Stimulated activated naive CD8-positive, alpha-beta T cell treated with anti-CD3 and anti-CD28 coated beads, Interleukin-15, amount 100 ng/mL, for 72 hours (primary cell): ENCODE results near the gene KPNA1.
"Not testable (repeated sequence)": the region's sequence is repeated elsewhere in the genome, so short reads cannot be mapped to it uniquely, and the experiment has no call there.

Experiments used
- ATAC-seq: fragments of 150-1000 bp; cut with Tn5 transposase; 2 replicates; pipeline ENCODE4 v1.10.0; 2021; ENCODE audit warnings: mild to moderate bottlenecking, moderate library complexity
- DNase-seq, 2 donors: peaks; one replicate each; pipeline ENCODE4 v3.0.0; 2021 to 2022
- H3K27ac Mint-ChIP-seq, 2 donors: one replicate each; pipeline ENCODE4 v1.8.0; 2022; ENCODE audit warnings: mild to moderate bottlenecking in 2 of 2, mixed read lengths in 2 of 2, moderate library complexity in 2 of 2
- H3K27me3 Mint-ChIP-seq: one replicate; pipeline ENCODE4 v1.8.0; 2022; ENCODE audit warnings: mixed read lengths
- H3K4me1 Mint-ChIP-seq: one replicate; pipeline ENCODE4 v1.8.0; 2022; ENCODE audit warnings: mild to moderate bottlenecking, mixed read lengths
- H3K4me3 Mint-ChIP-seq, 2 donors: one replicate each; pipeline ENCODE4 v1.8.0; 2022; ENCODE audit warnings: mild to moderate bottlenecking in 2 of 2, mixed read lengths in 2 of 2, moderate library complexity in 1 of 2
- H3K9me3 Mint-ChIP-seq, 2 donors: one replicate each; pipeline ENCODE4 v1.8.0; 2022; ENCODE audit warnings: mixed read lengths in 2 of 2

The KPNA1 gene

DNA sequence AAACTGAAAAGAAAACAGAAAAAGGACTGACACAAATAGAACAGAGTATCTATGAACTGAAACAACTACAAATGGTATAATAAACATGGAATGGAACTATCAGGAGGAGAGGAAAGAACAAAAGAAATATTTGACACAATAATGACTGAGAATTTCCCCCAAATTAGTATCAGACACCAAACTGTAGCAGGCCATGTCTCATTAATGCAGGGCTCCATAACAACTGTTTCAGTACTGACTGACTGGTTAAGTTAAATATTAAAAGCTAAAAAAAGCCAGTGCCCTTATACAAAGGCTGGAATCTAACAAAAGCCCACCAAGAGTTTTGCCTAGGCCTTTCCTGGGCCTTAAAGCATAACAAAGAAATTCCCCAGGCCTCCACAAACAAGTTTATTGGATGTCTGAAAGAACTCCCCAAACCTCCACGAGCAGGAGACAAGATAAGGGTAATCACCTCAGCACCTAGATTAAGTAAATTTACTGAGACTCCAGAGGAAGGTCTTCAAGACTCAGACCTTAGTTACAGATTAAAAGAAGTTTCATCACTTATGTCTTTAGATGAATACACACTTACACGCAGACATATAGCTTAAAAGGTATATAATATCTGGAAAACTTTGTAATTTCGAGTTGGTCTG lies 45.7 kb downstream of the KPNA1 start:
- peaks cover 63% of the 10 kb centered on the region for H3K4me1 Mint-ChIP-seq
- ATAC-seq: no peak
- H3K9me3 Mint-ChIP-seq: no peaks in the 10 kb centered on the region
- no peak for DNase-seq
- H3K27me3 Mint-ChIP-seq: no peaks in the 10 kb centered on the region
- no peak overlapping the region for H3K27ac Mint-ChIP-seq
- H3K4me3 Mint-ChIP-seq: no peak overlapping the region

DNA sequence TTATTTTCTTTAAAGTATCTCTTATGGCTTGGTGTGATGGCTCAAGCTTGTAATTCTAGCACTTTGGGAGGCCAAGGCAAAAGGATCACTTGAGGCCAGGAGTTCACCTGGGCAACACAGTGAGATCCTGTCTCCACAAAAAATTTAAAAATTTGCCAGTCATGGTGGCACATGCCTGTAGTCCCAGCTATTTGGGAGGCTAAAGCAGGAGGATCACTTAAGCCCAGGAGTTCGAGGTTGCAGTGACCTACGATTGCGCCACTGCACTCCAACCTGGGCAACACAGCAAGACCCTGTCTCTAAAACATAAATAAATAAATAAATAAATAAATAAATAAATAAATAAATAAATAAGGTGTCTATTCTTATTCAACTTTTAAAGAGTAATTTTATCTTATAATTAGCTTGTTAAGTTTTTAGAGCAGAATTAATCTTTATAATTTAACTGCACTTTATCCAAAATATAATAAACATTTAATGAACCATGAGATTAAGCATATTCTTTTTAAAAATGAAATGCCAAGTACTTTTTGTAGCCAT lies 48.0 kb downstream of the KPNA1 start:
- ATAC-seq: no peak
- H3K27ac Mint-ChIP-seq: no peak overlapping the region
- no peaks in the 10 kb centered on the region for H3K9me3 Mint-ChIP-seq
- H3K4me3 Mint-ChIP-seq: no peak overlapping the region
- DNase-seq: no peak
- peaks cover 46% of the 10 kb centered on the region for H3K4me1 Mint-ChIP-seq
- no peaks in the 10 kb centered on the region for H3K27me3 Mint-ChIP-seq

DNA sequence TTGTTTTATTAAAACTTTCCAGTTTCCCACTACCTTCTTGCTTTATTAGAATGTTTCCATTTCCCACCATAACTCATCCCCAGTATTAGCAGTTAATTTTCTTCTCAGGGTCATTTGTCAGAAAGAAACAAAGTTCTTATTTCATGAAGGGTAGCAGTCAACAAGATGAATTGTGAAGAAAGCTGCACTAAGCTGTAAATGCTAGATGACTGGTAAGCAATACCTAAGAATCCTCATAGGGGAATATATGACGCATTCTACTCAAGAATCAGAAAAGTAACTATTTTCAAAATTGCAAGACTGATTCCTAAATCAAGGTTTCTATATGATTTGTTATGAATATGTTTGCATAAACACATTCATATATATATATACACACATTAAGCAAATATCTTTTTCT lies 50.1 kb downstream of the KPNA1 start:
- ATAC-seq (no peak), DNase-seq (no peak)
- H3K27me3 Mint-ChIP-seq: no peaks in the 10 kb centered on the region
- H3K4me3 Mint-ChIP-seq: no peak overlapping the region
- H3K4me1 Mint-ChIP-seq: peaks cover 29% of the 10 kb centered on the region
- no peak overlapping the region for H3K27ac Mint-ChIP-seq
- no peaks in the 10 kb centered on the region for H3K9me3 Mint-ChIP-seq

DNA sequence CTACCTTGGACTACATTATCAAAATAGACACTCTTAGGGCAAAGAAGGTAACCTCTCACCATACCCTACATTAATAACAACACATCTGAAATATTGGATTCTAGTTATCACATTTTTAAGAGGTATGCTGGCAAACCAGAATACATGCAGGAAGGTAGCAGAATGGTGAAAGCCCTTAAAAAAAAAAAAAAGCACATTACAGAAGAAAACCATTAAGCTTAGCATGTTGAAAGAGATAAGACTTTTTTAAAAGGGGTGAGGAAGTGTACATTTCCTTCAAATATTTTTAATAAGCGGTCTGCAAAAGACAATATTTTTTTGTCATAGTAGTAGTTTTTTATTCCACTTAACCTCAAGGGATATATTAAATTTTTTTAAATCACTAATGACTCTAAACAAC lies 52.3 kb downstream of the KPNA1 start:
- Mint-ChIP-seq H3K27me3 (no peaks in the 10 kb centered on the region), H3K27ac (no peak overlapping the region), H3K4me1 (peaks cover 11% of the 10 kb centered on the region), H3K4me3 (no peak overlapping the region), H3K9me3 (no peaks in the 10 kb centered on the region)
- DNase-seq (no peak), ATAC-seq (no peak)

DNA sequence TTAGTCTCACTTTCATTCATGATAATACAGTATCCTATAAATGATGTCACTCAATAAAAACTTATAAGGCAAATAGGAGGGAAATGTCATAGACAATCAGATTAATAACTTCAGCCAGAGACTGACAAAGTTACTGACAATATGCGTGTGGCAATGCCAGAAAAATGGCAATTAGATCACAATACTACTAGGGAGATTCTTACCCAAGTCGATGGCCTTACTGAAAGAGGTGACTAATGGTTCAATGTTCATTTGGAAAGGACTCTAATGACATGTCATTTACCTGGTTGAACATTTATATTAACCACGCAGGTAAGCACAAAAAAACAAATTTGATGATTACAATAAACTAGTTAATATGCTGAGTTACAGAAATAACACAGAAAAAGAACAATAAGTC lies 52.9 kb downstream of the KPNA1 start:
- Mint-ChIP-seq H3K27me3 (no peaks in the 10 kb centered on the region), H3K4me3 (no peak overlapping the region), H3K9me3 (no peaks in the 10 kb centered on the region), H3K4me1 (peaks cover 11% of the 10 kb centered on the region), H3K27ac (no peak overlapping the region)
- no peak for DNase-seq
- ATAC-seq: no peak

DNA sequence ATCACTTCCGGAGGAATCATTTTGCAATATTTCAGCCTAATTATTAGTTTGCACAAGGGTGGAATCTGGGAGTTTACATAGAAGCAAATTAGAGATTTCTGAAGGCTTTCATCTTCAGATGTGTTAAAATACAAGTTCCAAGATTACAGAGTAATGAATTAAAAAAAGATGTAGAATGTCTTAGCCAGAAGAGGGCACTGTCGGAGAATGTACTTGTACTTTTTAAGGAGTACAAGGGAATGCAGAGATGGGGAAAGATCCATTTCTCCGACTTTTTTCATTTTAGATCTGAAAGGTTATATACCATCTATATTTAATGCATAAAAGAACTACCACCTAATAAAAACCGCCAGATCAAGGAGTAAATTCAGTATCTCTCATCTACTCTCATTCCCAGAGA lies 55.7 kb downstream of the KPNA1 start:
- DNase-seq: no peak
- Mint-ChIP-seq H3K4me3 (no peak overlapping the region), H3K27ac (peak overlapping the region in 1 of 2 donors; percentile 81), H3K27me3 (no peaks in the 10 kb centered on the region), H3K9me3 (no peaks in the 10 kb centered on the region), H3K4me1 (peaks cover 11% of the 10 kb centered on the region)
- ATAC-seq: no peak

DNA sequence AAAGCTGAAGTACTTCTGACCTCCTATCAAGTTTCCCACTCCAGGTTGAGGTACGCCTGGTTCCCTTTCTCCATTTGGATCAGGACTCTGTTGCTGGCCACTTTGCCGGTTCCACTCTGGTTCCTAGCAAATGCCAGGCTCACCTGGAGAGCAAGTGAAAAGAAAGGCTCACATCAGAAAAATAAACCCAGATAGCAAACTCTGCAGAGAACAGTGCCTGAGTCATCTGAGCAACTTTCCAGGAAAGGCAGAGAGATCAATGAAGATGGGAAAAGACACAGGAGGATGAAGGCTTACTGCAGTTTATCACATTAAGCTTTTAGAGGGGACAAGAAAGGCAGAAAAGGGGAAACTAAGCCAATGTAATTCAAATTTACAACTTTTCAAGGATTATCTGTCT lies 57.0 kb downstream of the KPNA1 start:
- Mint-ChIP-seq H3K27ac (peak overlapping the region in 1 of 2 donors; percentile 82), H3K4me1 (peaks cover 11% of the 10 kb centered on the region), H3K9me3 (no peaks in the 10 kb centered on the region), H3K27me3 (no peaks in the 10 kb centered on the region), H3K4me3 (no peak overlapping the region)
- DNase-seq (no peak), ATAC-seq (no peak)

DNA sequence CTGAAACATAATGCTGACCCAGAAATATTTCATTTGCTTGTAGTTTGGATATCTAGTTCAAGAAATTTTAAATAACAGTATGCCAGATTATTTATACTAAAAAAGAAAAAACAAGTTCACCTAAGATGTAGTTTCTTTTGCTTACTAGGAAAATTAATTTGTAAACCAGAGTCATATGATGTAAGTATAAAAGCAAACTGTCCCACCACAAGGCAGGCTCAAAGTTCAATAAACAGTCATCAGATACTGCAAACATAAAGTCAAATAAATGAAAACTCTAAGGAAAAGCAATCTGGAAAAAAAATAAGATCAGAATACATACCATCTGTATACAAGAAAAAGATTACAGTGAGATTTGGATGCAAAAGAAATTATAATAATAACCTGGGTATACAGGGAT lies 58.7 kb downstream of the KPNA1 start:
- ATAC-seq (no peak), DNase-seq (no peak)
- H3K9me3 Mint-ChIP-seq: no peaks in the 10 kb centered on the region
- no peak overlapping the region for H3K4me3 Mint-ChIP-seq
- H3K27me3 Mint-ChIP-seq: no peaks in the 10 kb centered on the region
- no peak overlapping the region for H3K27ac Mint-ChIP-seq
- peaks cover 5% of the 10 kb centered on the region for H3K4me1 Mint-ChIP-seq

DNA sequence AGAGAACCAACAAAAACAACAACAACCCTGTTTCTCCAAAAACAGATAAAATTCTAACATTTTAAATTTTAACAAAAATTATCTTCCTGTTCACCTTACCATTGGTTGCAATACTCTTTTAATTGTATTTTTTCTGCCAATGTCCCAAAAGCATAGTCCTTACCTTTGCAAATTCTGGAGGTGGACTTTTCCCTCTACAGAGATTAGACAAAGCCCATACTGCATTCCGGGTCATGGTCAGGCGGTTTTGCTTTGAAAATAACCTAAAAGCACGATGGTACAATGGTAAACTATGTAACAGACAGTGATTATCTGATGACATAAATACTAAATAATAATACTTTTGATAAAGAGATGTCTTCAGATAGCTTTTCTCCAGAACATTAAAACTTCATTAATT lies 63.4 kb downstream of the KPNA1 start:
- no peak for DNase-seq
- no peaks in the 10 kb centered on the region for H3K4me1 Mint-ChIP-seq
- no peaks in the 10 kb centered on the region for H3K27me3 Mint-ChIP-seq
- no peak for ATAC-seq
- no peaks in the 10 kb centered on the region for H3K9me3 Mint-ChIP-seq
- H3K4me3 Mint-ChIP-seq: no peak overlapping the region
- H3K27ac Mint-ChIP-seq: no peak overlapping the region

DNA sequence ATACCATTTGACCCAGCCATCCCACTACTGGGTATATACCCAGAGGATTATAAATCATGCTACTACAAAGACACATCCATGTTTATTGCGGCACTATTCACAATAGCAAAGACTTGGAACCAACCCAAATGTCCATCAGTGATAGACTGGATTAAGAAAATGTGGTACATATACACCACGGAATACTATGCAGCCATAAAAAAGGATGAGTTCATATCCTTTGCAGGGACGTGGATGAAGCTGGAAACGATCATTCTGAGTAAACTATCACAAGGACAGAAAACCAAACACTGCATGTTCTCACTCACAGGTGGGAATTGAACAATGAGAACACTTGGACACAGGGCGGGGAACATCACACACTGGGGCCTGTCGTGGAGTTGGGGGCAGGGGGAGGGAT lies 66.5 kb downstream of the KPNA1 start:
- not testable (repeated sequence) for ATAC-seq, H3K27ac Mint-ChIP-seq

DNA sequence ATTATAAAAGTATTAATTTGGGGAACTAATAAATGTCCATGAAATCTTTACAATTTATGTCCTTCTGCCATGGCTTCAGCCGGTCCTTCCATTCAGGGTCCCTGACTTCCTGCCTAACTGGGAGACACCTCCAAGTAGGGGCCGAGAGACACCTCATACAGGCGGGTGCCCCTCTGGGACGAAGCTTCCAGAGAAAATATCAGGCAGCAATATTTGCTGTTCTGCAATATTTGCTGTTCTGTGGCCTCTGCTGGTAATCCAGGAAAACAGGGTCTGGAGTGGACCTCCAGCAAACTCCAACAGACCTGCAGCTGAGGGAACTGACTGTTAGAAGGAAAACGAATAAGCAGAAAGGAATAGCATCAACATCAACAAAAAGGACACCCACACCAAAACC lies 70.2 kb downstream of the KPNA1 start:
- not testable (repeated sequence) for H3K9me3 Mint-ChIP-seq, DNase-seq, H3K27me3 Mint-ChIP-seq, H3K4me1 Mint-ChIP-seq, ATAC-seq, H3K27ac Mint-ChIP-seq, H3K4me3 Mint-ChIP-seq

More for the DNA sequence above, 66.5 kb downstream of the KPNA1 start:
- H3K4me3 Mint-ChIP-seq, H3K4me1 Mint-ChIP-seq, H3K27me3 Mint-ChIP-seq, H3K9me3 Mint-ChIP-seq, DNase-seq: not testable (repeated sequence)

DNA sequence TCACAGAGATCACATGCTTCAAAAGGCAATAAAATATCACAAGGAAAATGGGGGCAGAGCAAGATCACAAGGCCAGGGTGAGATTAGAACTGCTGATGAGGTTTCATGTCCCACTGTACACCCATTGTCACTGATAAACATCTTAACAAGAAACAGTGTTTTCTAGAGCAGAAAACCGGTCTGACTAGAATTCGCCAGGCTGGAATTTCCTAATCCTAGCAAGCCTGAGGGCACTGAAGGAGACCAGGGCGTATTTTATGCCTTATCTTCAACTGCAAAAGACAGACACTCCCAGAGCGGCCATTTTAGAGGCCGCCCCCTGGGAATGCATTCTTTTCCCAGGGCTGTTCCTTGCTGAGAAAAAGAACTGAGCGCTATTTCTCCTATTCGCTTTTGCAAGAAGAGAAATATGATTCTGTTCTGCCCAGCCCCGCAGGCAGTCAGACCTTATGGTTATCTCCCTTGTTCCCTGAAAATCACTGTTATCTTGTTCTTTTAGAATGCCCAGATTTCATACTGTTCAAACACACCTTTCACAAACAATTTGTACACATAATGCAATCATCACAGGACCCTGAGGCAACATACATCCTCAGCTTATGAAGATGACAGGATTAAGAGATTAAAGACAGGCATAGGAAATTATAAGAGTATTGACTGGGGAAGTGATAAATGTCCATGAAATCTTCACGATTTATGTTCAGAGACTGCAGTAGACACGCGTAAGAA lies 70.8 kb downstream of the KPNA1 start:
- H3K27ac Mint-ChIP-seq, H3K4me3 Mint-ChIP-seq, H3K27me3 Mint-ChIP-seq, ATAC-seq, H3K9me3 Mint-ChIP-seq, H3K4me1 Mint-ChIP-seq, DNase-seq: not testable (repeated sequence)

DNA sequence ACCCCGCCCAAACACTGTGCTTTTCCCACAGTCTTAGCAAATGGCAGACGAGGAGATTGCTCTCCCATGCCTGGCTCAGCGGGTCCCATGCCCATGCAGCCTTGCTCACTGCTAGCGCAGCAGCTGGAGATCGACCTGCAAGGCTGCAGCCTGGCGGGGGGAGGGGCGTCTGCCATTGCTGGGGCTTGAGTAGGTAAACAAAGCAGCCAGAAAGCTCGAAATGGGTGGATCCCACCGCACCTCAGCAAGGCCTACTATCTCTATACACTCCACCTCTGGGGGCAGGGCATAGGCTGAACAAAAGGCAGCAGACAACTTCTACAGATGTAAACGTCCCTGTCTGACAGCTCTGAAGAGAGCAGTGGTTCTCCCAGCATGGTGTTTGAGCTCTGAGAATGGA lies 71.6 kb downstream of the KPNA1 start:
- DNase-seq (no peak), ATAC-seq (no peak)
- no peak overlapping the region for H3K4me3 Mint-ChIP-seq
- no peaks in the 10 kb centered on the region for H3K4me1 Mint-ChIP-seq
- no peaks in the 10 kb centered on the region for H3K9me3 Mint-ChIP-seq
- H3K27me3 Mint-ChIP-seq: no peaks in the 10 kb centered on the region
- H3K27ac Mint-ChIP-seq: peak overlapping the region in 1 of 2 donors; percentile 72

DNA sequence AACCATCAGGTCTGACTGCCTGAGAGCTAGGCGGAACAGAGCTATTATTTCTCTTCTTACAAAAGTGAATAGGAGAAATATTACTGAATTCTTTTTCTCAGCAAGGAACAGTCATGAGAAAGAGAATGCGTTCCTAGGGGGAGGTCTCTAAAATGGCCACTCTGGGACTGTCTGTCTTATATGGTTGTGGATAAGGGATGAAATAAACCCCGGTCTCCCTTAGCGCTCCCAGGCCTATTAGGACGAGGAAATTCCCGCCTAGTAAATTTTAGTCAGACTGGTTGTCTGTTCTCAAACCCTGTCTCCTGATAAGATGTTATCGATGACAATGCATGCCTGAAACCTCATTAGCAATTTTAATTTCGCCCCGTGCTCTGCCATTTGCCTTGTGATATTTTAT lies 78.8 kb downstream of the KPNA1 start:
- H3K27ac Mint-ChIP-seq: no peak overlapping the region
- no peak for ATAC-seq
- H3K27me3 Mint-ChIP-seq: no peaks in the 10 kb centered on the region
- H3K4me1 Mint-ChIP-seq: no peaks in the 10 kb centered on the region
- no peak for DNase-seq
- no peak overlapping the region for H3K4me3 Mint-ChIP-seq
- H3K9me3 Mint-ChIP-seq: no peaks in the 10 kb centered on the region

DNA sequence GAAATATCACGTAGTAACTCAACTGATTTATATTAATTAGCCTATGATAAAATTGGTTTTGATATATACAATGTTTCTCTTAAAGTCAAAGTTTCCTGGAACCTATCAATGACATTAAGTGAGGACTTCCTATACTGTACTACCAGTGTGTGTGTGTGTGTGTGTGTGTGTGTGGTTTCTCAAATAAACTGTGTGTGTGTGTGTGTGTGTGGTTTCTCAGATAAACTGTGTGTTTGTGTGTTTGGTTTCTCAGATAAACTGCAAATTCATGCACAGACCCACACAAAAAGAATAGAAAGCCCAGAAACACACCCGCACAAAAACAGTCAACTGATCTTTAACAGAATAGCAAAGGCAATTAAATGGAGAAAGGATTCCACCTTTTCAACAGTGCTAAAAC lies 84.4 kb downstream of the KPNA1 start:
- no peak overlapping the region for H3K27ac Mint-ChIP-seq
- ATAC-seq (no peak), DNase-seq (no peak)
- H3K9me3 Mint-ChIP-seq: no peaks in the 10 kb centered on the region
- no peaks in the 10 kb centered on the region for H3K27me3 Mint-ChIP-seq
- no peak overlapping the region for H3K4me3 Mint-ChIP-seq
- H3K4me1 Mint-ChIP-seq: peaks cover 19% of the 10 kb centered on the region

DNA sequence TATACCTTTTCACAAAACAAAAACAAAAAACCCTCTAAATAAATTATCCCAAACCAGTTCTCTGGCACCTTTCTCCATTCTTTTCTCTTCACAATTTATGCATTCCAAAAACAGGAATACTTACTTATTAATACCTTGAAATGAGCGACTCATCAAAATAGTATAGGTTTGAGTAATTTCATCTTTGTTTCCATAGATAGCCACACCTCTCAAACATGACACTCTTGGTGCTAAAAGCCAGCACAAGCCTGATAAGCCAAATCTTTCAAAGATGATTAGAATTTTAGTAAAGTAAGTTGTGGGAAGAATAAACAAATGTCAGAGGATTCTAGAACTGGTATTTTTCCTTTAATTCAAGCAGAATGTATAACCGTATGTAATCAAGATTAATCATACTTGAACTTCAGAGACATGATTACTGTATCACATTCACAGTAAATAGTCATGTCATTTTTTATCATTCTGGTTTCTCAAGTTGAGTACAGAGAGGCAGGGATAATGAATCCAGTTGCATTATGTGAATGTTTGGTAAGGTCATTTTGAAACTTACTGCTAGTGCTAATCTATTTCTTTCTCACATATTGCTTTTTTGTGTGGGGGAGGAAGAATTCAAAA lies 86.8 kb downstream of the KPNA1 start:
- Mint-ChIP-seq H3K4me1 (peaks cover 27% of the 10 kb centered on the region), H3K4me3 (peak overlapping the region in 1 of 2 donors; percentile 13), H3K27ac (peak overlapping the region; percentile 30 to 69), H3K9me3 (no peaks in the 10 kb centered on the region), H3K27me3 (no peaks in the 10 kb centered on the region)
- DNase-seq (no peak), ATAC-seq (peak; percentile 91)
